GM19397 (cell line): Measurements from ENCODE around the gene PHF12.

Experiments used
- ATAC-seq: cut with Tn5 transposase; IDR thresholded peaks from one replicate; pipeline ENCODE4 v1.9.1; 2021; ENCODE audit warnings: mild to moderate bottlenecking, moderate library complexity; ENCODE audit not compliant: unreplicated experiment

Gene PHF12

GRCh38 chr17:28955408-28955807, 4.1 kb upstream of the PHF12 start:
- no peak for ATAC-seq

- ATAC-seq = no peak
Observed at GRCh38 chr17:28954886-28955285, 3.6 kb upstream of the PHF12 start.

DNA sequence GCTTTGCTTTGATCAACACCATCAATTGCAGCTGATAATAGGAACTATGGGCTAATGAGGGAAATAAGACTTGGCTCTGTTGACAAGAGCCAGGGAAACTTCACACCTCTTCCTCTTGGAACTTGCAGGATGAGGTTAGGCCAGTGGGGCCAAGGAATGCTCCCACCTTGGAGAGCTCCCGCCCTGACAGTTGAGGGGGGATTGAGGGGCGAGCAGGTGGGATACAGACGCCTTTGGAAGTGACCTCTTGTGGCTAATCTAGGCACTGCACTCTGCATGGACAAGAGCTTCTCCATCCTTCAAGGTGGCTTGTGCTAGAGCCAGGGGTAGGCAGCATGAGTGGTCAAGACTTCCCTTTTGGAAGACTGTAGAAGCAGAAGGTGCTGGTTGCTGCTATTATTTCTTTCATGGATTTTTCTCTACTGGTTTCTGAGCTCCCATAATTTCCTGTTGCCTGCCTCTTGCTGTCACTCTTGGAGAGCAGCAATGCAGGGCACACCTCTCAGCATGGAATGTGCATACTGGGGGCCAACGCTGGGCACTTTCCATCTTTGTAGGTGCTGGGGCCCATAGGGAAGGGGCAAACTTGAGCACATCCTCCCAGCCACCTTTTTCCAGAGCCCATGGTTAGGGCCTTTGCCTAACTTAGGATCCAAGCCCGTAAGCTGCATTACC, 2.3 kb upstream of the PHF12 start:
- no peak for ATAC-seq

DNA sequence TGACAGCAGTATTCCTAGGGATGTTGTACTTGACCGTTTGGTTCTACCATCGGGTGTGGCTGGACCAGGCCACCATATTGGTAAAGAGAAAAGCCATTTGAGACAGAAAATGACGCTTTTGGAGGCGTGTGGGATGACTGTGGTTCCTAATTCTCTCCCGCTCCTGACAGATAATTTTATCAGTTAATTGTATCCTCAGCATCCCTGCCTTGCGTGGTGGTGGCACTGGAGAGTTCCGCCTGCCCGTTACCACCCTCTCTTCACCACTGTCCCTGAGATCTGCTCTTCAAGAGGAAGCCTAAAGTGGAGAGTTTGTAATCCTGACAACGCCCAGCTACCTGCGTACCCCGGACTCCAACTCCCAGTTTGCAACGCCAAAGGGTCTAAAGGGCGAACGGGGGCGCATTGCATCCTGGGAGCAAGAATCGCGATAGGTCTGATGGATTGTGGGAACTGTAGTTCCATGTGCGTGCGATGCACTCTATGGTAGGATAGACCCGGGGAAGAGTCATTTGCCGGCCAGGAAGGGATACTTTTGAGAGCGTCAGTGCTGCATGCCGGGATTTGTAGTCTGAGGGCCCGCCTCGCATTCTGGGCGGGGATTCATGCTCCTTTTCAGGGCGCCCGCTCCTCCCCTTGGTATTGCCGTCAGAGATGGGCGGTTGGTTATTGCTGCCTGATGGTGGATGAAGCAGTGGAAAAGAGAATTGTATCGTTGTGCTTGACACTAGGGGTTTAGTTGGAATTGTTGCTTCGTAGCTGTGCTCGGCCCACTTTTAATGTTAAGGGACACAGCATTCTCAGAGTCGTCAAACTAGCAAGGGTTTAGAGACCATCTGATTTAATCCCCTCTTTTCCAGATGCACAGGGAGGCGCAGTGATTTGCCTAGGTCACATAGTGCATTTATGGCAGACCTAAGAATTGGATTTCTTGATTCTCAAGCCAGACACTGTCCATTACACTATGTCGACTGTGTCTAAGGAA, 965 bp upstream of the PHF12 start:
- peak; percentile 43 for ATAC-seq

GRCh38 chr17:28950752-28951427, 428 bp downstream of the PHF12 start:
- ATAC-seq = no peak

DNA sequence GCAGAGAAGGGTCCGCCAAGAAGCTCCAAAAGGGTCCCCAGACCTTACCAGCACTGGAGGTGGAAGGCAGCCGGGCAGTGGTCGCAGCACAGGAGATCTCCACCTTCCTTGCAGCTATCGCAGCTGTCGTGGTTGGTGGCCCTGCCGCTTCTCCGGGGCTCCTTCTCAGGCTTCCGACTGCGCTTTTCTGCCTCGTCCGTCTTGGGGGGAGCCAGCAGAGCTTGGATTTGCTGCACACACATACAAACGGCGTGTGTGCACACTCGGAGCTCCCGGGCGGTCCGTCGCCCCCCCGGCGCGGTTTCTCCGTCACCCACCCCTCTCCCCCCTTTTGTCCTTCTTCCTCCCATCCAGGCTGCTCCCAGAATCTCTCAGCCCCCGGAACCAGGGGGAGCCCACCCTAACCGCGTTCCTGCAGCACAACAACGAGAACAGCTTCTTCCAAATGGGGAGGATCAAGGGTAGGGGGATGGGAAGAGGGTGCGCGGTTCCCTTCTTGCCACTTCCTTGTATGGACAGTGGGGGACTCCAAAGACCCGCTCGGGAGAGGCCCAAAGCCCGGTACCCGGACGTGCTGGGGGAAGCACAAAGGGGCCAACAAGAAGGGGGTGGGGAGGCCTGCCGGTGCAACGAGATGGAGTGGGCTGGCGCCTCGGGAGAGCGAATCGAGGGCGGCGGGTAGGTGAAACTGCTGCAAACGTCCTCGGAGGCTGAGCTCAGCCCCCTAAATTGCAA, 1.1 kb downstream of the PHF12 start:
- ATAC-seq = no peak

DNA sequence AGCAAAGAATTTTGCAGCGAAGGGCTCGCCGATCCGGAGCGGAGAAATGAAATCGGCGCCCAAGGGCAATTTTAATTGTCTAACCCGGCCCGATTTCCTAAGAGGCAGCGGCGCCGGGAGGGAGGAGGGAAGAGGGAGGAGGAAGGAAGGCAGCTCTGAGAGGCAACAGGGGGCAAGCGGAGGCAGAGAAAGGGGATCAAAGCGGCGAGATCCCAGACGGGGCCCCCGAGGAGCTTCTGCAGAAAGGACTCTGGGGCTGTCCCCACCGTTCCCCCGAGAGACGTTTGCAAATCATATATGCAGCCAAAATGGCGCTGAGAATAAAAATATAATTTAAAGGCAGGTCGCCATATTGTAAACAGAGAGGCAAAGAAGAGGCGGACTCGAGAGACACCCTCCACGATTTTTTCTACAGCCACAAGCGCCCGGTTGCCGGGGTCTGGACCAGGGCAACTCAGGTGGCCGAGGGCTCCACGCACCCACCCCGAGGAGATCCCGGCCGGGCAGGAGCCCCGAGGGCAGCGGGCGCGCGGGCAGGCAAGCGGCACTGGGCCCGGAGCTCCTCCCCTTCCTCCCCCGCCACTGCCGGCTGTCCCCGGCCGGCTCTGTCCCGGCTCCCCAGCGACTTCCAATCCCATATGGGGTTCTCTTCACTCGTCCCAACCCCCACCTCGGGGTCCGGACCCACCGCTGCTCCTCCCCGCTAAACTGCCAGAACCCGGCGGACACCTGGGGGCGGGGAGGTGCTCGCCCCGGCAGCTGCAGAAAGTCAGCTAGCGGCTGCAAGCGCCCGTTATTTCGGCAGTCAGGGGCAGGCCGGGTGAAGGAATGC, 1.9 kb downstream of the PHF12 start:
- no peak for ATAC-seq

DNA sequence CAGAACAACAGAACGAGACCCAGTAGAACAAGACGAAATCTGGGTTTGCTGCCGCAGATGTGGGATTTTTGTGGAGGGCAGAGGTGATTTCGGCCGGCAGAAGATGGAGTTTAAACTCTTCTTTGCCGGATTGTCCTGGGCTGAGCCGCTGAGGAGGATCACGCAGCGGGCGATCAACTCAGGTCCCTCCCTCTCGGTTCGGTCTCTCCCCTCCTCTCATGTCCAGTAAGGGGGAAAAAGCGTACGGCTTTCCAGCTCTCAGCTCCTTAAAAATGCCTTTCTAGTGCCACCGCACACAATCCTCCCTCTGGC, 2.5 kb downstream of the PHF12 start:
- ATAC-seq = no peak

DNA sequence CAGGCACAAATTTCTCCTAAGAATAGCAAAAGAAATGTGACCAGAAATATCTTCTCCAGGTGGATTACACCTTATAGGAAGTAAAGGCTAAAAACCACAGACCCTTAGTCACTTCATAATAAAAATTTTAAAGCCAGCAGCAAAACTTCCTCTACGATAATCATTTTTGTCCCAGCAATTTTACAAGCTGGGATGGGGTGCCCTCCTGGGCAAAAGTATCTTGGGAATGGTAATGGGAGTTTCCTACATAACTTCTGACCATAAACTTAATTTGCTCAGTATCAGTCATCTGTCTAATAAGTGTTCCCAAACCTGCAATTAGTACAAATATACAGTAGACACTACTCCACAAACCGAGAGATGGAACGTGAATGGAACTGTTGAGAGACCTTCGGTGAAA, 3.0 kb downstream of the PHF12 start:
- ATAC-seq = no peak

GRCh38 chr17:28947639-28948038, 3.7 kb downstream of the PHF12 start:
- ATAC-seq = no peak

GRCh38 chr17:28946239-28946638, 5.1 kb downstream of the PHF12 start:
- ATAC-seq = no peak

GRCh38 chr17:28944862-28945741, 6.2 kb downstream of the PHF12 start:
- no peak for ATAC-seq

GRCh38 chr17:28944343-28944742, 7.0 kb downstream of the PHF12 start:
- ATAC-seq = no peak

GRCh38 chr17:28942925-28943324, 8.4 kb downstream of the PHF12 start:
- no peak for ATAC-seq

- ATAC-seq = no peak
Observed at GRCh38 chr17:28941251-28941650, 10.1 kb downstream of the PHF12 start.

DNA sequence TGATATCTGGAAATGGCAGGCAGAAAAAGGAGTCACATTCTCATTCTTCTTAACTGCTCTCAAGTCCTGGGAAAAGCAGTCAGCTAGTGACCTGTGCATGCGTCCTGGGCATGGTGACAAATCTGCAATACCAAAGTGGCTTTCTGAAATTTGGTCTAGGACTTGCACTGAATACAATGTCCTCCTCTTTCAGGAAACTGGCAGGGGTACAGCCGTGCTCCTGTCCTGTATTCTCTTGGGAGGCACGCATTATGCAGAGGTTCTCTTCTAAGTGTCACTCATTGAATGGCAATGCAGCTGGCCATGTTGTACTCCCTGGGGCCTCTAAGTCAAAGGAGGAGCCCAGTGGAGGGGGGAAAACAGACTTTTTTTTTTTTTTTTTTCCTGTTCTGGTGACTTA, 10.6 kb downstream of the PHF12 start:
- ATAC-seq = no peak

- no peak for ATAC-seq
Observed at GRCh38 chr17:28940142-28940541, 11.2 kb downstream of the PHF12 start.

DNA sequence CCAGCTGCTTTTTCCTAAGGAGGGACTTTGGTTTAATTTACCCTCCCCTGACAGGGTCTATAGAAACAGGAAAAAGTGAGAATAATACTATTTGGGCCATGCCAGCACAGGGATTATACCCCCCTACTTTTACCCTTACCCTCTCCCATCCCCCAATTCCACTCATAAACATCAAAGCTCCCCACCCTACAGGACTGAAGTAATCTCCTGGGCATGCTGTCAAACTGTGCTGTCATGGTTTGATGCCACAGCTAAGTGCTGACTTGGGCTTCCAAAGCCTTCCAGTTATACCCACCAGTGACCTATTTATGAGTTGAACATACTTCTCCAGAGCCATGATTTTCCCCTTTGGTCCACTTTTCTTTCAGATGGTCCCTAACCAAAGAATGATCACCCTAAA, 12.8 kb downstream of the PHF12 start:
- no peak for ATAC-seq

DNA sequence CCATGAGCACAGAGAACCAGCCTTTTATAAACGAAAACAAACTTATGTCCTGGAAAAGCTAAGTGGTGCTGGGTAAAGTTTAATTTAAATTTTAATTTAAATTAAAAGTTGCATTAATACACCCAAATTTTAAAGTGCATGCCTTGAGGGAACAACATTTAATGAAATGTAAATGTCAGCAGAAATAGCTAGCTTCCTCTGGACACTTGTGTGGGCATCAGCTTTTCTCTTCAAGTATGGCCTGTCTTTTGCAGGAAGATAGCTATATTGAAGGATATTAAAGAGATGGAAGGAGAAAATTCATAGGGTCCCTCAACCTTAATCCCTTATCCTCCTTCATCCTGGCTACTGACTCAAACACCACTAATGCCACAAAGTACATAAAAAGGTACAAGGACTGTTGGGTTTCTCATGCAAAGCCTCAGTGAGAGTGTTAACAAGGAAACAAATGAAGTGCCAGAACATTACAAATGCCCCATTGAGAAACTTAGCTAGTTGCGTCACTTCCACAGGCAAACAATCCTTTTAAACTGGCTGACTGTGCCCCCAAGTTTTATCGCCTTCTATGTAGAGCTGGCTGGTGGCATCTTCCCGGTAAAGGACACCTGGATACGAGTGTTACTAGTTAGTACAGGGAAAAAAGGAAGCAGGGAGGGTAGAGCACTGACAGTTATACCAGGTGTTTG, 14.1 kb downstream of the PHF12 start:
- no peak for ATAC-seq
